Brain microvascular endothelial cell (primary cell): ENCODE measurements around the gene BCAR3.

Experiments
- DNase-seq: peaks from one replicate; pipeline ENCODE4 v3.0.0-alpha.2; 2020
- H3K27ac ChIP-seq: fragments of 250-450 bp; sonication (Bioruptor Pico); 2 replicates; pipeline ENCODE4 v1.5.1; 2020; ENCODE audit warnings: mild to moderate bottlenecking, moderate library complexity
- H3K27me3 ChIP-seq: fragments of 250-450 bp; sonication (Bioruptor Pico); replicated peaks from 2 replicates; pipeline ENCODE4 v1.5.1; 2020; ENCODE audit warnings: mild to moderate bottlenecking
- H3K36me3 ChIP-seq: fragments of 250-450 bp; sonication (Bioruptor Pico); replicated peaks from 2 replicates; pipeline ENCODE4 v1.5.1; 2020; ENCODE audit warnings: mild to moderate bottlenecking
- H3K4me3 ChIP-seq: 2 replicates; pipeline ENCODE4 v1.5.1; 2011; ENCODE audit warnings: low read depth, mild to moderate bottlenecking, control low read depth, low read length, moderate library complexity
- CTCF ChIP-seq: IDR thresholded peaks from 2 replicates; pipeline ENCODE4 v1.5.1; 2011; ENCODE audit warnings: low read depth, mild to moderate bottlenecking, moderate library complexity, low read length, control low read depth, inconsistent platforms; ENCODE audit errors: missing control alignments
- in situ Hi-C: cut with HindIII; loops from 2 replicates; pipeline ENCODE4 v1.10.0; 2017; ENCODE audit warnings: low sequenced_read_pairs, low pct_ligation_motif_present

The BCAR3 gene

GRCh38 chr1:93609536-93609935, 72.1 kb downstream of the BCAR3 start:
- Histone ChIP-seq H3K4me3 (no peak overlapping the region), H3K36me3 (no peaks in the 10 kb centered on the region), H3K27me3 (no peaks in the 10 kb centered on the region), H3K27ac (no peak overlapping the region)
- no peak for TF ChIP-seq CTCF
- no peak for DNase-seq
- in situ Hi-C loops: no loop called here

GRCh38 chr1:93608187-93609109, 73.2 kb downstream of the BCAR3 start:
- in situ Hi-C loops: no loop called here
- TF ChIP-seq CTCF: peak; percentile 25
- Histone ChIP-seq H3K36me3 (no peaks in the 10 kb centered on the region), H3K4me3 (no peak overlapping the region), H3K27ac (peak overlapping the region; percentile 52), H3K27me3 (no peaks in the 10 kb centered on the region)
- no peak for DNase-seq

- Histone ChIP-seq H3K27ac (peak overlapping the region; percentile 52), H3K27me3 (no peaks in the 10 kb centered on the region), H3K36me3 (no peaks in the 10 kb centered on the region), H3K4me3 (no peak overlapping the region)
- peak; percentile 56 for DNase-seq
- in situ Hi-C loops: no loop called here
- no peak for TF ChIP-seq CTCF
These were observed 73.8 kb downstream of the BCAR3 start for GRCh38 chr1:93607814-93608186.

GRCh38 chr1:93605812-93606512, 75.7 kb downstream of the BCAR3 start:
- in situ Hi-C loops: no loop called here
- H3K4me3 ChIP-seq: no peak overlapping the region
- DNase-seq: peak; percentile 93
- no peaks in the 10 kb centered on the region for H3K27me3 ChIP-seq
- H3K36me3 ChIP-seq: no peaks in the 10 kb centered on the region
- H3K27ac ChIP-seq: peak overlapping the region; percentile 63
- TF ChIP-seq CTCF: no peak

- H3K27ac ChIP-seq: peak overlapping the region; percentile 63
- in situ Hi-C loops: no loop called here
These were observed 76.5 kb downstream of the BCAR3 start for GRCh38 chr1:93605026-93605568.

More at GRCh38 chr1:93605026-93605568, 76.5 kb downstream of the BCAR3 start:
- H3K36me3 ChIP-seq: no peaks in the 10 kb centered on the region
- no peak for TF ChIP-seq CTCF
- no peaks in the 10 kb centered on the region for H3K27me3 ChIP-seq
- DNase-seq: no peak
- H3K4me3 ChIP-seq: no peak overlapping the region
